HL-60 (cell line): ENCODE measurements around the gene ABAT.

Experiments
- DNase-seq, 2 experiments: peaks; one replicate each; pipeline ENCODE4 v3.0.0-alpha.2; 2010 to 2020; ENCODE audit warnings: low read depth in 1 of 2, low spot score in 1 of 2
- H3K27ac ChIP-seq: fragments of 250-450 bp; sonication (Bioruptor Pico); replicated peaks from 2 replicates; pipeline ENCODE4 v1.5.1; 2020; ENCODE audit warnings: mild to moderate bottlenecking, moderate library complexity
- H3K27me3 ChIP-seq: fragments of 250-450 bp; sonication (Bioruptor Pico); 2 replicates; pipeline ENCODE4 v1.5.1; 2021; ENCODE audit warnings: mild to moderate bottlenecking, moderate library complexity; ENCODE audit not compliant: insufficient read depth, poor library complexity, severe bottlenecking
- H3K4me3 ChIP-seq: replicated peaks from 2 replicates; pipeline ENCODE4 v1.5.1; 2011; ENCODE audit warnings: mild to moderate bottlenecking, control low read depth, low read length; ENCODE audit not compliant: insufficient read depth
- GABPA ChIP-seq: IDR thresholded peaks from 2 replicates; pipeline ENCODE4 v1.6.1; 2012; ENCODE audit warnings: low read depth
- POLR2AphosphoS5 ChIP-seq: IDR thresholded peaks from 2 replicates; pipeline ENCODE4 v1.6.1; 2012; ENCODE audit warnings: low read depth
- SPI1 ChIP-seq: IDR thresholded peaks from 2 replicates; pipeline ENCODE4 v1.6.1; 2012; ENCODE audit warnings: low read depth, mild to moderate bottlenecking, borderline replicate concordance
- TF ChIP-seq, protein P1 (sequence below): IDR thresholded peaks from one replicate; pipeline ENCODE4 v1.5.1; 2011; ENCODE audit warnings: low read length, control low read depth, inconsistent platforms; ENCODE audit not compliant: insufficient read depth
- TF ChIP-seq, protein P2 (sequence below): IDR thresholded peaks from 2 replicates; pipeline ENCODE4 v1.6.1; 2012; ENCODE audit warnings: low read depth; ENCODE audit not compliant: insufficient replicate concordance

Gene ABAT

DNA sequence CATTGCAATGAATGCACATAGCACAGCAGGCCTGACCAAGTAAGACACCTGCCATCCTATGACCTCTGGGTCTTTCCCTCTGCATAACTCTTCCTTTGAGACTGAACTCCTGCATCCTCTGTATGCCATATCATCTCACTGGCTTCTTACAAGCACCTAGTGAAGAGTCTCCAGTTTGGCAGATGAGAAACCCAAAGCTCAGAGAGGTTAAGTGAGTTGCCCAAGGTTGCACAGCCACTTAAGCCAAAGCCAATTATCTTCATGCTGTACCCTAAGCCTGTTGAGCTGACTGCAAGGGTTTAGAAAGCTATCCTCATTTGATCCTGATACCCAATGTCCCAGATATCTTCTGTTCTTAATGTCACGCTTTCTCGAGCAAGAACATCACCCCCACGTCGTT, 87.8 kb downstream of the ABAT start:
- Histone ChIP-seq H3K27me3 (no peaks in the 10 kb centered on the region), H3K4me3 (no peak overlapping the region), H3K27ac (no peak overlapping the region)
- TF ChIP-seq SPI1 (no peak), POLR2AphosphoS5 (no peak), GABPA (no peak)
- TF ChIP-seq, protein P1, sequence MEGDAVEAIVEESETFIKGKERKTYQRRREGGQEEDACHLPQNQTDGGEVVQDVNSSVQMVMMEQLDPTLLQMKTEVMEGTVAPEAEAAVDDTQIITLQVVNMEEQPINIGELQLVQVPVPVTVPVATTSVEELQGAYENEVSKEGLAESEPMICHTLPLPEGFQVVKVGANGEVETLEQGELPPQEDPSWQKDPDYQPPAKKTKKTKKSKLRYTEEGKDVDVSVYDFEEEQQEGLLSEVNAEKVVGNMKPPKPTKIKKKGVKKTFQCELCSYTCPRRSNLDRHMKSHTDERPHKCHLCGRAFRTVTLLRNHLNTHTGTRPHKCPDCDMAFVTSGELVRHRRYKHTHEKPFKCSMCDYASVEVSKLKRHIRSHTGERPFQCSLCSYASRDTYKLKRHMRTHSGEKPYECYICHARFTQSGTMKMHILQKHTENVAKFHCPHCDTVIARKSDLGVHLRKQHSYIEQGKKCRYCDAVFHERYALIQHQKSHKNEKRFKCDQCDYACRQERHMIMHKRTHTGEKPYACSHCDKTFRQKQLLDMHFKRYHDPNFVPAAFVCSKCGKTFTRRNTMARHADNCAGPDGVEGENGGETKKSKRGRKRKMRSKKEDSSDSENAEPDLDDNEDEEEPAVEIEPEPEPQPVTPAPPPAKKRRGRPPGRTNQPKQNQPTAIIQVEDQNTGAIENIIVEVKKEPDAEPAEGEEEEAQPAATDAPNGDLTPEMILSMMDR: no peak
- TF ChIP-seq, protein P2, sequence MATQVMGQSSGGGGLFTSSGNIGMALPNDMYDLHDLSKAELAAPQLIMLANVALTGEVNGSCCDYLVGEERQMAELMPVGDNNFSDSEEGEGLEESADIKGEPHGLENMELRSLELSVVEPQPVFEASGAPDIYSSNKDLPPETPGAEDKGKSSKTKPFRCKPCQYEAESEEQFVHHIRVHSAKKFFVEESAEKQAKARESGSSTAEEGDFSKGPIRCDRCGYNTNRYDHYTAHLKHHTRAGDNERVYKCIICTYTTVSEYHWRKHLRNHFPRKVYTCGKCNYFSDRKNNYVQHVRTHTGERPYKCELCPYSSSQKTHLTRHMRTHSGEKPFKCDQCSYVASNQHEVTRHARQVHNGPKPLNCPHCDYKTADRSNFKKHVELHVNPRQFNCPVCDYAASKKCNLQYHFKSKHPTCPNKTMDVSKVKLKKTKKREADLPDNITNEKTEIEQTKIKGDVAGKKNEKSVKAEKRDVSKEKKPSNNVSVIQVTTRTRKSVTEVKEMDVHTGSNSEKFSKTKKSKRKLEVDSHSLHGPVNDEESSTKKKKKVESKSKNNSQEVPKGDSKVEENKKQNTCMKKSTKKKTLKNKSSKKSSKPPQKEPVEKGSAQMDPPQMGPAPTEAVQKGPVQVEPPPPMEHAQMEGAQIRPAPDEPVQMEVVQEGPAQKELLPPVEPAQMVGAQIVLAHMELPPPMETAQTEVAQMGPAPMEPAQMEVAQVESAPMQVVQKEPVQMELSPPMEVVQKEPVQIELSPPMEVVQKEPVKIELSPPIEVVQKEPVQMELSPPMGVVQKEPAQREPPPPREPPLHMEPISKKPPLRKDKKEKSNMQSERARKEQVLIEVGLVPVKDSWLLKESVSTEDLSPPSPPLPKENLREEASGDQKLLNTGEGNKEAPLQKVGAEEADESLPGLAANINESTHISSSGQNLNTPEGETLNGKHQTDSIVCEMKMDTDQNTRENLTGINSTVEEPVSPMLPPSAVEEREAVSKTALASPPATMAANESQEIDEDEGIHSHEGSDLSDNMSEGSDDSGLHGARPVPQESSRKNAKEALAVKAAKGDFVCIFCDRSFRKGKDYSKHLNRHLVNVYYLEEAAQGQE: no peak
- no peak for DNase-seq

DNA sequence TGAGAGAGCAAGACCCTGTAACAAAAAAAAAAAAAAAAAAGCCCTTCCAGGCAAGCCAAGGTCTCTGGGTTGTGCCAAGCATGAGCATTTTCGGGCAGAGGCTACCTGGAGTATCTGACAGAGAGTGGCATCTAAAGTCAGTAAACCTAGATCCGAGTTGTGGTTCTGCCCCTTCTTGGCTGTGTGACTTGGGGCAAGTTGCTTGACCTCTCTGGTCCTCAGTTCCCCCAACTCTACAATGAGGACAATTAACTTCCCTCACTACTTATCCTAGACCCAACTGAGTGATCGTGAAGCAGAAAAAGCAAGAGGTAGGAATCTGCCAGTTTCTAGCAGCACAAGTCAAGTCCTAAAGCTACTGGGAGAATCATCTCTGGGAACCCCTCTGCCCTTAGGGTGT, 88.7 kb downstream of the ABAT start:
- H3K4me3 ChIP-seq: no peak overlapping the region
- H3K27ac ChIP-seq: no peak overlapping the region
- no peaks in the 10 kb centered on the region for H3K27me3 ChIP-seq
- TF ChIP-seq SPI1: no peak
- TF ChIP-seq GABPA: no peak
- no peak for TF ChIP-seq POLR2AphosphoS5
- TF ChIP-seq, protein P1: no peak
- TF ChIP-seq, protein P2: no peak
- no peak for DNase-seq

DNA sequence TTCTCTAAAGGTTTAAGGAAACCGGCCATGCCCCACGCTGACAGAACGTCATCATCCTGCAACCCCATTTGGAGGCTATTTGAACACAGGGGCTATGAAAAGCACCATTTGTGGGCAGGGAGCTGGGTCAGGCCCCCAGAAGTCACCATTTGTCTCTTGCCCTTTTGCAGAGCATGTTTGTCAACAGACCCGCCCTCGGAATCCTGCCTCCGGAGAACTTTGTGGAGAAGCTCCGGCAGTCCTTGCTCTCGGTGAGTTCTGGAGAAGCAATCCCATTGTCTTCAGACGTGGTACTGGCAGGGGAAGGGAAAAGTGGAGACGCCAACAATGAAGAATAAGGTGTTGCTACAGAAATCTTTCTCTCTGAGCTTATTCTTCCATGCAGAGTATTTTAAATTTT, 89.5 kb downstream of the ABAT start:
- no peak overlapping the region for H3K4me3 ChIP-seq
- H3K27ac ChIP-seq: no peak overlapping the region

More for the DNA sequence above, 89.5 kb downstream of the ABAT start:
- no peak for DNase-seq
- TF ChIP-seq POLR2AphosphoS5: no peak
- TF ChIP-seq GABPA: no peak
- no peak for TF ChIP-seq SPI1
- TF ChIP-seq, protein P2: no peak
- TF ChIP-seq, protein P1: no peak
- no peaks in the 10 kb centered on the region for H3K27me3 ChIP-seq
